ENCODE data around the gene HMCN1.

The HMCN1 gene

DNA sequence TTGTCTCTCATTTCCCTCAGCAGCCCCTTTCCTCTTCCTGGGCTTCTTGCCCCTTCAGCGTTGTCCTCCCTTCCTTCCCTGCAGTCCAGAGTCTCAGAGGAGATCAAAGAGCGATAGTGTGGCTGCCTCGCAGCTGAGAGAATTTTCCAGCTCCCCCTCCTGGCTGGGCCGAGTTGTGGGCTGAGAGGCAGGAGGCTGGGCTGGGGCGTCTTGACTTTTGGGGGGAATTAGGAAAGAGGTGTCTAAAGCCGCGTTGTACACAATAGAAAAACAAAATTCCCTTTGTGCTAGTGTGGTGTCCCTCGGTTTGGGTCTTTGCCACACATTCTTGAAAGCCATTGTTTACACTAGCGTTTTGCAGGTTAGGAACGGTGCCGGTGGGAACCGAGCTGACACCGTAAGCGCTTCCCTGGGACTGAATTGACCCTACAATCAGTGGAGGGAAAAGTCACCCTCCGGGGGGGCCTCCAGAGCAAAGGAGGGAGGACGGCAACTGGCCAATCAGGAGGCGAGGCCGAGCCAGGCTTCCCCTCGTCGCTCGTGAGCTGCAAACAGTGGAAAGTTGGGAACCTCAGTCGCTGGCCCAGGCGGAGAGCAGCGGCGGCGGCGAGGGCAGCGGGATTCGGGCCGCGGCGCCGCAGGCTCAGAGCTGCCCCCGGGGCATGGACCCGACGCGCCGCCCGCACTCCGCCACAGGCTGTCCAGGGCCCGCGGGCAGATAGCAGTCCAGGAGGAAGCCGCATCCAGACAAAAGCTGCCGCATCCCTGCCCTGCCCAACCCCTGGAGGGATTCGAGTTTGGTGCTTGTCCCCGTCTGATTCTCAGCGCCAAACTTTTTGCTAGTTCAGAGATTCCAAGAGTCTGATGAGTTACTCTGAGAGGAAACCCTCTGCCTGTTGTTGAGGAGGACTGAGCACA lies at the start of gene HMCN1:
Gene HMCN1 (plus strand): TSS at position 574 of the 918 bp plus-strand sequence. CDS start 389 bp downstream, outside the sequence.
- peak; percentile 79 for DNase-seq

GRCh38 chr1:185686821-185687778 lies 47.1 kb upstream of the HMCN1 start:
- no peak for DNase-seq

- no peak for DNase-seq
Measured at GRCh38 chr1:185690527-185690926, 43.7 kb upstream of the HMCN1 start.

GRCh38 chr1:185693654-185694053 lies 40.5 kb upstream of the HMCN1 start:
- no peak for DNase-seq

DNA sequence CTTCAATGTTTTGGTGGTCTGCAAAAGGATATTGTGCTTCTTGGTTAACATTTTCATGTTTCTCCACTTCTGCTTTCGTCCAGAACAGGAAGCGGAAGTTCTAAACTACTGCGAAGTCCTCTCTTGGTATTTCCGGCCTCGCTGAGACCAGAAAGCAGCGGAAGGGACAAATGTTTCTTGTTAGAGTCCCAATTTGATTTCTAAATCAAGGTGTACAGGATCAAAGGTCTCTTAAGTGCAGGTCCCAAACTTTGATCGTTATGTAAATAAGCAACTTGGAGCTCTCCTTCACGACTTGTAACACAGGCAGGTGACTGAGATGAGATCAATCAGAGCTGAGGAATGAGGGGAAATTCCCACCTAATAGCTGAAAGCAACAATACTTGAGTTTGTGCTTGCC lies 40.1 kb upstream of the HMCN1 start:
- no peak for DNase-seq

DNA sequence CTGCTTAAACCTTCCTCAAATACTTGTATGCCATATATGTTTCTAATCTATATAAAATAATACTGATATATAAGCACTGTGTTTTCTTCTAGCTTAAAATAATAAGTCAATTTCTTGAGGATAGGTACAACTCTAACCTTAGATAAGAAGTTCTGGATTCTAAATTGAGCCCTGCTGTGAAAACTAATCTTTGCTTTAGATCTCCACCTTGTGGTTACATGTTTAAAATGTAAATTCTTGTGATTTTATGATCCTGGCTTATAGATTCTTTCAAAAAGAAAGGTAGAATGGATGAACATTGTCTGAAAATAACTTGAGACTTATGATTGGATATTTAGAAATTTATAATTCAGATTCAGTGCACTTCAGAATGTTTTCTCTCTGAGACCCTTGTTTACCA lies 38.9 kb upstream of the HMCN1 start:
- DNase-seq: no peak

DNA sequence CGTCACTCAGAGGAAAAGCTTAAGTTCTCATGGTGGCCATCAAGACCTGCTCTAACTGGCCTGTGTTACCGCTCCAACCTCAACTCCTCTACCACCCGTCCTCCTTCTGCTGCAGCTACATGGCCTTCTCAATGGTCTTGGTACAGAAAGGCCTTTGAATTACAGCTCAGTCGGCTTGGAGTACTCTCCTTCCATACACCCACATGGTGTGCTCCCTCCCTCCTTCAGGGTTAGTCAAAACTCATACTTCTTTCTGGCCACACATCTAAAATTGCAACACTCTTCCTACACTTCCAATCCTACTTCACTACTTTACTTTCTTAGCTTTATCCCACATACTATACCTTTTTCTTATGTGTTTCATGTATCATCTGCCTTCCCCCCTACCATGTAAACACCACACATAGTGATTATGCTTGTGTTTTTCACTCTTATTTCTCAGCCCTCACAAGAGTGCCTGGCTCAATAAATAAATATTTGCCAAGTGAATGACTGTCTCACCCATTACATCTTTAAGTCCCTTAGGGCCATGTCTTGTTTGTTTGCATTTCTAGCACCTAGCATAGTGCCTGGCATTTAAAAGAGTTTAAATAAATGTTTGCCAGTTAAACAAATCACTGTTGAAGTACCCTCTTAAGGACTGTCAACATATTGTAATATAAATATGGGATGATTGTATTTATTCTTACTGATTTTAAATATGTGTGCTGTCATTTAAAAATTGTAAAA lies 37.6 kb upstream of the HMCN1 start:
- no peak for DNase-seq

GRCh38 chr1:185699874-185700273 lies 34.3 kb upstream of the HMCN1 start:
- no peak for DNase-seq

DNA sequence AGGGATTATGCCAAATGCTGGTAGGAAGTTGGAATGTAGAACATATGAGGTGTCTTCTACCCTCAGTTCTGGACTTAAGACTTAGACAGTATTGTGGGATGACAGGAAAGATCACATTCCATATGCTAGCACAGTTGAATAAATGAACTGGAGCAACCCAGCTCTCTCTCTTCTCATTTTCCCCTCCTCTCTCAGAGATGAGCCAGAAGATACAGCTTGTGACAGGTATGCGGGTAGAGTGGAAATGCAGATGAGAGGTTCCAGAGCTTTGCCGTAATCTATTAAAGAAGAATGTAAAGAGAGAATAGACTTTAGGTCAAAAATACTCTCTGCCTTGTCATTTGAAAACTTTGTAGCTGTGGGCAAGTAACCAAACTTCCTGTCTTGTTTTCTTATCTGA lies 32.5 kb upstream of the HMCN1 start:
- DNase-seq: no peak

DNA sequence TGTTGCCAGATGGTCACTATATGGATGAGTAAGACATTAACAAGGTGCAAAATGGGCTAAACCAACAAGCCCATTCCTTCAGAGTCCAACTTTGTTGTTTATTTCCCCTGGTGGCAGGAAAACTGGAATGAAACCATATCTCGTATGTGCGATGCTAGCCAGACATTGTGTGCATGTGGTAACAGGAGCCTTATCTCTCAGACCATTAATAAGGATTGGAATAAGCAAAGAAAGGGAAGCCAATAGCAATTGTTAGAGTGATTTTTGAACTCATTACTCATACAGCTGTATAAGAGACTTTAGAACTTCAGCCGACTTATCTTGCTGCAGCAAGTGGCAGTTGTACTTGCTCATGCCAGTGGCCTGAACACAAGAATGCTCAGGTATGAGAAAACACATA lies 30.0 kb upstream of the HMCN1 start:
- no peak for DNase-seq

DNA sequence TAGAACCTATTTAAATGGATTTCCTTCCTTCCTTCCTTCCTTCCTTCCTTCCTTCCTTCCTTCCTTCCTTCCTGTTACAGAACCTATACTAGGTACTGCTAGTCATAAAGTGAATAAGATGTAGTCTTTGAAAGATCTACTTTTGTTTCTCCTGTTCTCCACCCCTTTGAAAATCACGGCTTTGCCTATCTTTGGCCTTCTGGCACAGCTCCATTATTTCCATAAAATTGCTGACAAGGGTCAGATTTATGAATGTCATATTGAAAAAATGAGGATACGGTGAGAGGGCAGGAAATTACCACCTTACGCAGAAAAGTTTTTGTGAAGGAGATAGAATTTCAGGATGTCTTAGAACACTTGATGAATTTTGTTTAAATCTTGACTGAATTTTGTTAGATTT lies 18.1 kb upstream of the HMCN1 start:
- no peak for DNase-seq

GRCh38 chr1:185719021-185719420 lies 15.2 kb upstream of the HMCN1 start:
- peak; percentile 93 for DNase-seq

DNA sequence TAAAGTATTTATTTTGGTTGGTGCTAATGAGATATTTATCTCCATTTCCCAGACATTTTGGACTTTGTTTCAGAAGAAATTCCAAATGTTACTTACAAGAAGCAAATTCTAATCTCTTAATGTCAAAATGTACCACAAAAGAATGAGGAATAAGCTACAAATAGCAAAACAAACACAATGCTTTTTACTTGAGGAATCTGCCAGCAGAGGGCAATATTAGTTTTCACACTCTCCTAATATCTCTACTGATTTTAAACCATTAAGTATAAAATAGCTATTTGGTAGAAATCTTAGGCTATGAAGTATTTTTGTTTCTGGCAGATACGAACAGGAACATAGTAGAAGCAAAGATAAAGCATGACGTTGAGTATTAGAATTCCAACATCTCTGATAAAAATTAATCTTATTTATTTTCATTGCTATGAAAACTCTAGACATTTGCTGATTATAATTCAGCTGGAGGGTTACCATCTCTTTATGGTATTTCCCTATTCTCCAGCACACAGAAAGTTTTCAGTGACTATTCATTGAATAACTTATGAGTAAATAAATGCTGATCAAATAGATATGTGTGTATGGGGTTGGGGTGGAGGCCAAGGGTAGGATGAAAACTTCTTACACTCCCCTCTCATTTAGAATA lies 13.4 kb upstream of the HMCN1 start:
- peak; percentile 42 for DNase-seq

GRCh38 chr1:185721553-185721952 lies 12.6 kb upstream of the HMCN1 start:
- no peak for DNase-seq

DNA sequence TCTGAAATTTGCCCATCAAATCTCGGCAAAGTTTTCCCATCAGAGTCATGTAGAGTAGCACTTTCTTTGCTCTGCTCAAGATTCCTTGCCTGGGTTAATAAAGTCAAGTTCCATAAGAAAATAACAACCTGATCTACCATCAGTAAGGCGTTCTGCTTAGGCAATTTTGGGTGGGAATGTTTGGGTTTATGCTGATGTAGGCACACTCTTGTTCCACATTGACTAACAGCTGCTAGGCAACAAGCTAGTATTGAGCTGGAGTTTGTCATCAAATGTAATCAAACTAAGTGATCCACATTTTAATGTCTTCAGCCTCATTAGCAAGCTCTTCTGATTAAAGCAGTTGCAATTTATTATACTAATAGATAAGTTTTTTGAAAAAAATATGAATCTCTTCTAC lies 12.1 kb upstream of the HMCN1 start:
- no peak for DNase-seq

DNA sequence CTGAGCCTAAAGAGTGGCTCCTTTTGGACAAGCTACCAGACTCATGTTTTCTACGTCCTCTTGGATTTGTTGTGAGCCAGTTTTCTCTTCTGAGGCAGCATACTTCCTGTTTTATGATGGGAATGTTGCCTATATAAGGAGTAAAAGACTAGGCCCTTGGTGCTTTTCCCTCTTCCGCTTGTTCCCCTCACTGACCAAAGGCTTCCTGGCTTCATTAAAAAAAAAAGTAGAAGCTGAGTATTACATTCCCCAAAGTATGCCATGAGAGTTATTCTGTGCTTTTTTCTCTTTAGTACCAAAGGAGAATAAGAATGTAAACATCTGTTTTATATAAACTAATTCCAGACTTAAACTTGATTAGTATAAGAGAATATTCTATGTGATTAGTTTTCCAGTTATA lies 6.5 kb upstream of the HMCN1 start:
- DNase-seq: no peak

GRCh38 chr1:185731446-185731845 lies 2.7 kb upstream of the HMCN1 start:
- no peak for DNase-seq

DNA sequence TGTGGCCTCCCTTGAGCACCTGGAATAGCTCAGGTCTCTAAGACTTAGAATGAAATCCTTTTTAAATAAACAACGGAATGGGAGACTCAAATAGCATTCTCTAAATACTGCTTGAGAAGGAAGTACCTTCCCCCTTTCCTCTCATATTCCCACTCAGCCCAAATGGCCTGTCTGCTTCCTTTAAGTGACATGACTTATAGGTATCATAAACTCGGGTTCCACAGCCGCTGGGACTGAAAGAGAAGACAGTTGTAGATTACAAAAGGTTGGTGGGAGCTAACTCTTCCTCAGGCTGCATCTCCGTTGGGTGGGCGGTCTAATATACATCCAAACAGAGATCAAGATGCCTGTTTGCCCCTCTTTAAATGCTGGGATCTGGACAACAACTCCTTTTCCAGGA lies 1.2 kb upstream of the HMCN1 start:
- DNase-seq: no peak

DNA sequence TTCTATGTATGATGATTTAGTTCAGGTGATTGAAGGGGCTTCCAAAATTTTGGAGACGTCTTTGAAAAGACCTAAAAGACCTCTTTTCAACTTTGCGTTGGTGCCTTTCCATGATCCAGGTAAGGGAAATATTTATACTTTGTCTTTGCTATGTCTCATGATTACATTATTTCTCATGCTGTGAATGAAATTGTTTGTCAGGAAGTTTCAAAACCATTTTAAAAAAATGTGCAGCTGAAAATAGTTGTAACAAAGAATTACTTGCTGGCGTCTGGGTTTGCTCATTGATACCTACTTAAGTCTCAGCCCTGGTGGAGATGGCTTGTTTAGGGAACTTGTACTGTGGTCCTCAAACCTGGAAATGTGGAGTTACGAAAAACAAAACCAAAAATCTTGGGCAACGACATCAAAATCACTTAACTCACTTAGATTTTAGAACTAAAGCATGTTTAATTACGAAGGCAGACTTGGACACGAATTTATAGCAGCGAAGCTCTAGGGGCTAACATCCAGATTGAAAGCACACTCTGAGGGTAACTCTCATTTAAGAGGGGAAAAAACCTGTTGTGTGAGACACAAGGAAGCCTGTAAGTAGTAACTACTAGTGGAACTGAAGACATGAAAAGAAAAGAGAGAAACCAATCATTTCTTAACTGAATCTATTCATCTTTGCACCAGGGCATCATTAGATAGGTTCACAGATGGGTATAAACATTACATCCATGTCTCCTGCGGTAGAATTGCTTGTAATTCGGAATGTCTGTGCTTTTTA lies 924 bp downstream of the HMCN1 start:
- peak; percentile 7 for DNase-seq

- peak; percentile 2 for DNase-seq
Measured at GRCh38 chr1:185735701-185736064, 1.5 kb downstream of the HMCN1 start.

GRCh38 chr1:185739967-185740366 lies 5.8 kb downstream of the HMCN1 start:
- no peak for DNase-seq

DNA sequence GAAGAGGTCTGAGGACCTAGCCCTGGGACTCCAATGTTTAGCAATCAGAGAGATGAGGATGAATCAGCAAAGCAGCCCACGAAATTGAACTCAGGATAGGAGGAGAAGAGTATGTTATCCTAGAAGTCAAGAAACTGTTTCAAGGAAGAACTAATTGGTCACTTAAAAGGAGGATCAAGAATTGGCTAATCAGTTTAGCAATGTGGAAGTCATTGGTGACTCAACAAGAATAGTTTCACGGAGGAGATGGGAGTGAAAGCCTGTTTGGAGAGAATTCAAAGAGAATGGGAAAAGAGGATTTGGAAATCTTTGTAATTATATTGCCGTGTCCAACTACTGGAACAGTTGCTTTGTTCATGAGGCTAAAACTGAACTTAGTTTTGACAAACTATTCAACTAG lies 7.4 kb downstream of the HMCN1 start:
- DNase-seq: peak; percentile 4
